GM18519 (cell line): Measurements from ENCODE around the gene ARGLU1.

ENCODE experiments used
- ATAC-seq: cut with Tn5 transposase; IDR thresholded peaks from one replicate; pipeline ENCODE4 v1.9.1; 2021; ENCODE audit warnings: mild to moderate bottlenecking, moderate library complexity; ENCODE audit not compliant: unreplicated experiment, low FRiP score

ARGLU1 gene

DNA sequence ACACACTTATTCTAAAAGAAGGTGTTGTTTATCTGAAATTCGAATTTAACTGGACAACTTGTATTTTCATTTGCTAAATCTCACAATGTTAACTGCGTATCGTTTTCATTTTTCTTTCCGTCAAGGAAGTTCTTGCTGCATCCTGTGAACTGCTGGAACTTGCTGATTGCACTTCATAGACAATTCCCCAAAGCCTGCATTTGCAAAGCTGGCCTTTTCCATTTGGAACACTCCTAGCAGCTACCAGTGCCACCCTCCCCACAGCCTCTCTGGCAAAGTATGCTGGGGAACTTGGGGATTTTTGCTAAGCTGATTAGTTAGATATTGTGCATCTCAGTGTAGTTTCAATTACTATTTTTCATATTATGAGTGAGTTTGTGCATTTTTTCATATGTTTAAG, 20.4 kb upstream of the ARGLU1 start:
- ATAC-seq: no peak

DNA sequence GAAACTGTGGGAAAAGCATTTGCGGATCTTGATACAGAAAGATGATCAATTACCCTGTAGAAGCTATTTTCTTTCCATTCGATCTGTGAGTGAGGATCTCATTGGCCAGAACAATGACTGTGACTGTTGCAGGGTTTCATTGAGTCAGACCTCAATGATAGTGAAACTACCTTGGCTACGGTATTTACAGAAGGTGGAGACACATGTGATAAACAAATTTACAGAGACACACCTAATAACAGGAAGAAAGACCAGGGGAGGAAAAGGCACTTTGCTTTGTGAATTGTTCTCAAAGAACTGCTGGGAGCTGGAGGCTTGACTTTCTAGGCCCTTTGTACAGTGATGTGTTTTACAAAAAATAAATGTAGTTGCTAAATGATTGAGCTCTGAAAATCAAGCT, 19.9 kb upstream of the ARGLU1 start:
- no peak for ATAC-seq

DNA sequence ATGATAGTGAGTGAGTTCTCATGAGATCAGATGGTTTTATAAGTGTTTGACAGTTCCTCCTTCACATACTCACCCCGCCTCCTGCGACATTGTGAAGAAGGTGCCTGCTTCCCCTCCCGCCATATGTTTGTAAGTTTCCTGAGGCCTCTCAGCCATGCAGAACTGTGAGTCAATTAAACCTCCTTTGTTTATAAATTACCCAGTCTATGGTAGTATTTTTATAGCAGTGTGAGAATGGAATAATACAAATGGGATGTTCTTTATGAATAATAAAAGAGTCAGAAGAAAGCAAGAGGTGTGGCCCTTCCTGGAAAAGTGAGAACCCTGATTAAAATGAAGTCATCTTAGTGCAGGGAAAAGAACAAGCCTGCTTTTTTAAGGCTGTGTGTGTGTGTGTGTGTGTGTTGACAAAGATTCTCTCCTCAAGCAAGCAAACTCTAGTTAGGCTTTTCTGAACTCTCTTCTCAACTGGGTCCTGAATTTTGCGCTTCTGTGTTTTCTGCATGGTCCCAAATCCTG, 18.8 kb upstream of the ARGLU1 start:
- ATAC-seq: no peak

DNA sequence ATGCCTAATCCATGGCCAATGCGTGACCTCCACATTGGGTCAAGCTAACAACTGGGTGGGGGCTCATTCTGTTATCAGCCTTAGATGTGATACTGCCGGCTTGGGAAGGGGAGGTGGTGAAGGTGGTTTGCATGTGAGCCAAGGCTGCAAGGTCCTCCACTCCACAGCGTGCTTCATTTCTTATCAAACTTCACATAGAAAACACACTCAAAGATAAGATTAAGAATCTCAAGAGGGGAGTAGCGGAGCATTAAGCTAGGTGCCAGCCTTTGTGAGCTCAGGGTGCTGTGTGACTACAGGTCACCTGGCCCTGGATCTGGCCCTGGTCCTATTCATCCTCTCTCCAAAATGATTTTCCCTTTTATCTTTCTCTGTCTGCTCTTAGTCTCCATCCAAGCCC, 13.3 kb upstream of the ARGLU1 start:
- no peak for ATAC-seq

DNA sequence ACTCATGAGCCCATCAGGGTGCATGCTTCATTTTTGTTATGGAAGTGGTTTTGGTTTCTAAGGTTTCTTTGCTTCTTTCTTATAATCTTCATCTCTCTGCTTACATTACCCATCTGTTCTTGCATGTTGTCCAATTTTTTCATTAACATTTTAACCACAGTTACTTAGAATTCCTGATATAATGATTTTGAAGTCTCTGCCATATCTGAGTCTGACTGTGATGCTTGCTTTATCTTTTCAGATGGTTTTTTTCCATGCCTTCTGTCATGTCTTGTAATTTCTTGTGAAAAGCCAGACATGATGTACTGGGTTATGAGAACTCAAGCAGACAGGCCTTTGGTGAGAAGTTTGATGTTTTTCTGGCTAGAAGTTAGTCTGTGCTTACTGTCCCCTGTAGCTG, 8.0 kb upstream of the ARGLU1 start:
- no peak for ATAC-seq

DNA sequence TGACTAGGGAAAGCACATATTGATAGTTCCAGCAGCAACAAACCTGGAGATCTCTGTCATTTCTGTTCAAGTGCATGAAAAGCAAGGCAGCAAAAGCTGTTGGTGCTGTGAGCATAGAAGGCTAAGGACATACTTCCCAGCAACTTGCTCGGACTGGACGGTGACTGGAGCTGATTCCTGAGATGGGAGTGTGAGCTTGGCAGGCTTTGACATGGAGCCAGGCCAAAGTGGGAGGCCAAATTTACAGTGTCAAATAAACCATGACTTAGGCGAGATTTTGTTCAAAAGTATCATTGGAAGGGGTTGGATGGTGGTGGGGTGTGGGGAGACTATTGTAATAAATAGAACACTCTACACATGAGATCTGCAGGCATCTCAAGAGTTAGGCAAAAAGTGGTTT, 5.9 kb upstream of the ARGLU1 start:
- no peak for ATAC-seq

DNA sequence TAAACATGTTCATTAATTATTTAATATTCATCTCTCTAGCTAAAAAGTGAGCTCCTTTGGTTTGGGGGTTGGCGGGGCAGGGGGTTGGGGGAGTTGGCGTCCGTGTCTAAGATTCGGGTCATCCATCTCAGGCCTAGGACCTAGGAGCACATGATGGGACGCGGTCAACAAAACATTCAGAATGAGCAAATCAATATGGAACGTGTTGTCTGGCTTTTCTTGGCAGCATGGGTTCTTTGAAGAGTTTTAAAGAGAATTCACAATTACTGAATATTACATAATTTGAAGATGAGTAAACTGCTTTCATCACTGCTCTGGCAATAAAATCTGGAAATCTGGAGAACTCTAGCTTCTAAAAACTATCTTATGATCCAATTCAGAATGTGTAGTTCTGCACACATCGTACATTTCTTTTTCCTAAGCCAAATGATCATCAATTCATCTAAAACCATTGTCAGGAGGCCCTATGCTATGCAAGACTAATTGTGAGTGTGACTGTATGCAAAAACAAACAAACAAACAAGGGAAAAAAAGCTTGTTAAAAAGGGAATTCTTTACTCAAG, 5.4 kb upstream of the ARGLU1 start:
- ATAC-seq: no peak

DNA sequence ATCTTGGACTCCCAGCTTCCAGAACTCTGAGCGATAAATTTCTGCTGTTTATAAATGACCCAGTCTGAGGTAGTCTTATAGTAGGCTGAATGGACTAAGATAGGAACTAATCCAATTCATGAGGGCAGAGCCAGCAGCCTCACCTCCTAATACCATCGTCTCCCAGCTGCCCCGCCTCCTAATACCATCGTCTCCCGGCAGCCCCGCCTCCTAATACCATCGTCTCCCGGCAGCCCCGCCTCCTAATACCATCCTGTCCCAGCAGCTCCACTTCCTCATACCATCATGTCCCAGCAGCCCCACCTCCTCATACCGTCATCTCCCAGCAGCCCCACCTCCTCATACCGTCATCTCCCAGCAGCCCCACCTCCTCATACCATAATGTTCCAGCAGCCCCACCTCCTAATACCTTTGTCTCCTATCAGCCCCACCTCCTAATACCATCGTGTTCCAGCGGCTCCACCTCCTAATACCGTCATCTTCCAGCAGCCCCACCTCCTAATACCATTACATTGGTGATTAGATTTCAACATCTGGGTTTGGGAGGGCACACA, 2.4 kb upstream of the ARGLU1 start:
- ATAC-seq: peak; percentile 22

DNA sequence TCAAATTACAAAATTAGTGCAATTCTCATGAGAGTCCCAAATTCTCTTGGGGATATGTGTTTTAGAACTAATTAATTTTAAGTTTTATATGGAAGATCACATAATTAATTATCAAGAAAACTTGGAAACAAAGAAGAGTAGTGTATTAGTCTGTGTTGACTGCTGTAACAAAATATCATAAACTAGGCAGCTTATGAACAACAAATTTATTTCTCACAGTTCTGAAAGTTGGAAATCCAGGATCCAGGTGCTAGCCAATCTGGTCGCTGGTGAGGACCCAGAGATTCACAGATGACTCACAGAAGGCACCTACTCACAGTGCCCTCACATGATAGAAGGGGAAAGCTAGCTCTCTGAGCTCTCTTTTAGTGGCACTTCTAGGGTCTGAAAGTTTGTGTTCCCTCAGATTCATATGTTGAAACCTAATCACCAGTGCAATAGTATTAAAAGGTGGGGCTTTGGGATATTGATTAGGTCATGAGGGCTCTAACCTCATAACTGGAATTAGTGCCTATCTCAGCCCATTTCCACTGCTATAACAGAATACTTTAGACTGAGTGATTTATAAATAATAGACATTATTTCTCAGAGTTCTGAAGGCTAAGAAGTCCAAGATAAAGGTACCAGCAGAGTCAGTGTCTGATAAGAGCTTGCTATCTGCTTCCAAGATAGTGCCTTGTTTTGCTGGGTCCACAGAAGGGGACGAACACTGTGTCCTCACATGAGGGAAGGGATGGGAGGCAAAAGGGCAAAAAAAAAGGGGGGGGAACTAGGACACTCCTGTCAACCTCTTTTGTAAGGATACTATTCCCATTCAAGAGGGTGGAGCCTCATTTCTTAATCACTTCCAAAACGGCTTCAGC, 1.5 kb upstream of the ARGLU1 start:
- no peak for ATAC-seq

DNA sequence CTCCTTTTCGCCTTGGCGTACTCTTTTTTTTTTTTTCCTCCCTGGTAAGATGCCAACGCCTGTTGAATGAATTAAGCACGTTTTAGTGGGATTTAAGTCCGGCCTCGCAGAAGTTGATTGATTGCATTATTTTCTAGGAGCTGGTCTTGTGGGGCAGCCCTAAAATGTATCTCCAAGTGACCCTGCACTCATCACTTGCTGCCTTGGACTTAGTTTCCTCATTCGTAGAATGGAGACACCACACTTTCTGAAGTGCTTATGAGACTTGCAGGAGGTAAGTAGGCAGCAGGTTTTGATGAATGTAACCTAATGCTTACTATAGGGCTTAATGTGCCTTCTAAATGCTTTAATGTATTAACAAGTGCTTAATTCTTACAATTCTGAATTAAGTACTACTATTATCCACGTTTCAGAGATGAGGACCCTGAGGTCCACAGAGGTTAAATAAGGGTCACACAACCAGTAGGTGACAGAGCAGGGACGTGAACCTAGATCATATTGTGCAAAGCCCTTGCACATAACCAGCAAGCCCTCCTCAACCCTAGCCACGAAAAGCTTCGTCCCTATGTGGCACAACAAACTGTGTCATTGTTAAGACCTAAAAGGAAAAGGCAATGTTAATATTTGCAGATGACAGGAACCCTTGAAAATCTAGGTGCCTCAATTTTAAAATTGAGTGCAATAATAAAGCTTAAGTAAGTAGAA, 514 bp upstream of the ARGLU1 start:
- peak; percentile 26 for ATAC-seq

DNA sequence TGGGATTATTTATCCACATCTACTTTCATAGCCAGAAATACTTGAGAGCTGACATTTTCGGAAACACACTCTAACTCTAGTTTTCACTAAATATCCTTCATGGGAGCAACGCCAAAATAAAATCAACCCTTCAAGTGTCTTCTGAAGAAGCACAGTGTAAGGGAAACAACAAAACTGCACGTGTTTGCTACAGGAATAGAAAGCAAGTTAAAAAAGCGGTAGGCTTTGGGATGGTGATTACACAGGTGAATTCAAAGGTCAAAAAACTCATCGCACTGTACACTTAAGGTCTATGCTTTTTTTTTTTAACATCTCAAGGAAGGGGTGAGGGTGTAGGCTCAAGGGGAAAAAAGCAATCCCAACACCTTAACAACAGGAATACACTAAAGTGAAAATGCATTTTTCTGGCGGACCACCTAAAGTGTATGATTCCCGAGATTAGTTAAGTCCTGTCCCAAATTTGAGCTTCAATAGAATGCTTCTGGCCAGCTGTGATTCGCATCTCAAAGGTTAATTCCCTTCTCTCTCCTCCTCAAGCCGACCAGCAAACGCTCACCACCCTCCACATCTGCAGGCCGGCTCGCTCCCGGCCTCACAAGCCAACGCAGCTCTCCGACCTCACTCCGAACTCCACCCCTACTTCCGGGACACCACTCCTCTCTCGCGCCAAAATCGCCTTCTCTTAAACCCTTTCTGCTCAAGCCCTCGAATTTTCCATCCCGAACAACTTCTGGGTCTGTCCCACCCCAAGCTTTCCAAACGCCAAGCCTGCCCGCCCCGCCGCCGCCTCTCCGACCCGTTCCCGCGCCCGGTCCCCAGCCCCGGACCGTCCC, 1.1 kb downstream of the ARGLU1 start:
- peak; percentile 20 for ATAC-seq

DNA sequence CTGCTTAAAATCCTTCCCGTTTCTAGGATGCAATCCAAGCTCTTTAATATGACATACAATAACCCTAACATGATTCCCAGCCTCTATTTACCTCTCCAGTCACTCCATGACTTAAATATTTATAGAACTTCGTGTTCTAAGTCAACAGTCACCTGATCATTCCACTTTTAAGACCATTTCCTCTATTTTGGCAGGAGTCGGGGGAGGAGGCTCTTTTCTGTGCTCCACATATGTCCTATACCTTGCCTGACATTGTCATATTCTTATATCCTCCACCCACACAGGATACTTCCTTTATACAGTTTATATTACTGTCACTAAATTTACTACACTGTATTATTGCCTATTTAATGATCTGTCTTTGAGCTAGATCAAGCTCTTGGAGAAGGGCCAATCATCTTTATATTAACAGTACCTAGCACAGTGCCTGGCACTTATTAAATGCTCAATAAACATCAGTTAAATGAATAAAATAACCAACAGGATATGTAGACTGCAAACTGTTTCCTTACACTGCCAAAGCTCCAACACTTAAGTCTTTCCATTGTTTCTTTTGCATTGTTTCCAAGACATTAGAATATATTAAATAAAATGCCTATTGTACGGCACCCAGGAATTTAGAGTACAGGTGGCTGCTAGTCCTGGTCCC, 2.7 kb downstream of the ARGLU1 start:
- no peak for ATAC-seq

DNA sequence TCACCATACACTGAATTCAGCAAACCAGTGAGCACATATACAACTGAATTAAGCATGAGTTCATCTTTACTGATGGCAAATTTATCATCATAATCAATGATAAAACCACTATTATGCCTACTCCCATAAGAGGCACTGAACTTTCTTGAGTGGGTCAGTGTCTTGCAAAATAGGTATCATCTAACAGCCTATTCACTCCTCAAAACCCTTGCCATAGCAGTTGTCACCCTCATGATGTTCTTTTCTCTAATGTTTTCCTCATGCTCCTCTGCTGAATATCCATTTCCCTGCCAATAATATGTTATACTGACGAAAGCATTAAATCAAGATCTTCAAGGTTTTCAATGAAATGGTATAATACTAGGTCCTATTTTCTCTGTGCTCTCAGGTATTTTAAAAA, 5.6 kb downstream of the ARGLU1 start:
- ATAC-seq: no peak

DNA sequence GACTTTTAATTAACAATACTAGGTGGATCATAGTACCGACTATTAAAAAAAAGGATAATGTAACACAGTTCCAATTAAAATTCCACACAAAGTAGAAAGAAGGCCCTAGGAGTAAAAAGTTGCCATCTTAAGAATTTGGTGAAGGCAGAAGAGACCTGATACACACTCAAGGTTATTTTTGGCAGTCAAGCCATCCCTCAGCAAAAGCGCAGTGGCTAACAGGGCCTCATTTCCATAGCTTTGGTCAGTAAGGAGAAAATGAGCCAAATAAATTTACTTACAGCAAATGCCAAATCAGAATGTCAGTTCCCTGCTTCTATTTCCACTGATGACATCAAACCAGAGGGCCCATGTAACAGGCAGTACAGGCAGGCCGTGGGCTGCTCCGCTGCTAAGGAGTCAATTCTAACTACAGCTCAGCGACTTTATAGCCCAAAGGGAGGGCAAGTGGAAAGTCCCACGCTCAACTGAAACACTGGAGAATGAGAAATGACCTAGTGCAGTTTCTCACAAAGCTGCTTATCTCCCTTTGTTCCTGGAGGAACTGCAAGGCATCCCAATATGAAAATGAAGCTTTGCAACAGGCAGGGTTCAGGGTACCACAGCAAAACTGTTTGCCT, 6.3 kb downstream of the ARGLU1 start:
- ATAC-seq: peak; percentile 80

DNA sequence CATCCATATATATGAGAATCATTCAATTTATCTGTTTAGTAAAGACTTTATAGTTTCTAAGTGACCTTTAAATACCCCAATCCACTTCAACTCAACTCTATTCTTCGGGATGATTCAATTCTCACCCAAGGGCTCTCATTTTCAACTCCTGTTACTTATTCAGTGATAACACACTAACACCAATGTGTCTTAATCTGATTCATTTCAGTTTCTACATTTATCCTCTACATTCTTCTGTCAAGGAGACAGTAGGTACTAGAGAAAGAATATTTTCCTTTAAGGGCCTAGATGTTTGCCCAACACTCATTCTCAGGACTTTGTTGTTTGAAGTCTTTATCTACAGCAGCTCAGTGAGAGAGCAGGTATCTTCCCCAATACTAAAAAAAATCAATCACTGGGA, 7.1 kb downstream of the ARGLU1 start:
- no peak for ATAC-seq

DNA sequence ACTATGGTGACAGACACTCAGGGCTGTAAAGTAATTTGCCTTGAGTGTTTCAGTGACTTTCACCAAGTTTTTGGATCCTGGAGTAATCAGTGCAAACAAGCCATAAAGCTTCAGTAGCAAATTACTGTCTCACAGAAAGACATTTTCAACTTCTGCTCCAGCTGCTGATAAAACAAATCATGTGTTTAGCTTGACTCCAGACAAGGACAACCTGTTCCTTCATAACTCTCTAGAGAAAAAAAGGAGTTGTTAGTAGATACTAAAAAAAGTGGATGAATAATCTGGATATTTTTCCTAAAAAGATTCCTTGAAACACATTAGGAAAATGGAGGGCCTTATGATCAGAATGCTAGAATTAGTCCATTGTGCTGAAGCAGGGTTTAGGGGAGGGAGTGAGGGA, 9.4 kb downstream of the ARGLU1 start:
- ATAC-seq: no peak

DNA sequence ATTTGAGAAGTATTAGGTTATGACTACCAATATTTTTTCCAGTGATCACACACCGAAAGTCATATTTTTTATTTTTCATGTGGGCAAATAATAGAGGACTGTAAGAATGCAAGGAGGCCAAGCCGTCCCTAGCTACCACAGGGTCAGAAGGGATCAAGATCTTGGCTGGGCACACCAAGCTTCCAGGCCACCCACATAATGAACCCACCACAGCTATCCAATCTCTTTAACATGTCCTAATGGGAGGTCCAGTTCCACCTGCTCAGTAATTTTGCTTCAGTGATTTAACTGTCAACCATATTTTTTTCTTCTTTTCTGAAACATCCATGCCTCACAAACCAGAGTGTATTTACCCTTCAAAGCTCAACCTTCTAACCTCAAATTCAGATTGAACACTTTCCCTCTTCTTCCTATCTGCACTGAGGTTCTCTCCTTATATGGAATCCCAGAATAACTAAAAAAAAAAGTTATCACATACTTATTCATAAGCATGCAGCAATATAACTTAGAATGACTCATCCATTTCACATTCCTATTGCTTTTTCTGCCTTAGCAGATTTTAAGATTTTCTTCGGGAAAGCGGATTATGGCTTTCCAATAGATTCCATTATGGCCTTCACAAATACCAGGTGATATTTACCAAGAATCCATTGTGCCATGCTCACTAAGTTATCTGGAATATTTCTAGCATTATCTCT, 12.2 kb downstream of the ARGLU1 start:
- no peak for ATAC-seq

DNA sequence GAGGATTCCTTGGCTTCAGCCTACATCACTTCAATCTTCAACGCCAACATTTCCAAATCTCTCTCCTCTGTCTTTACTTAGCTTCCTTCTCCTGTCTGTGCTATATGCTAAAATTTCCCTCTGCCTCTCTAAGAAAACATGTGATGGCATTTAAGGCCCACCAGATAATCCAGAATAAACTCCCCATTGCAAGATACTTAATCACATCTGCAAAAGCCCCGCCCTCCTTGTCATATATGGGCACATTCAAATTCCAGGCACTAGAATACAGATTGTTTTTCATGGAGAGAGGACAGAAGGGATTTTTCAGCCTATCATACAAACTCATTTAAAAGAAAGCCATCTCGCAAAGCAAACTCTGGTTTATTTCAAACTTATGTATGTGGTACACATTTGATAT, 16.2 kb downstream of the ARGLU1 start:
- no peak for ATAC-seq

DNA sequence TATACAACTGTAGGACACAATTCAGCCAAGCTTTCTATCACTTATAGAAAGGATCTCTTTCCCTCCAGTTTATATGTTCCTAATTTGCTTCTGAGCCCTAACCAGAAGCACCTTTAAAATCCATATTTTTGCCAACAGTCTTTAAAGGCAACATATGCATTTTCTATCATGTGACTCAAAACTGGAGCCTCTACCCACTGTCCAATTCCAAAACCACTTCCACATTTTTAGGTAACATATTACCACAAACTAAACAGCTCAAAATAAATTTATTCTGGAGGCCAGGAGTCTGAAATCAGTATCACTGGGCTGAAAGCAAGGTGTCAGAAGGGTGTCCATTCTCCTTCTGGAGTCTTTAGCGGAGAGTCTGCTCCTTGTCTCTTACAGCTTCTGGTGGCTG, 16.6 kb downstream of the ARGLU1 start:
- ATAC-seq: no peak
